SK-N-SH (cell line): Measurements from ENCODE around the gene NAA10. TPM values are rescaled to one million over a fixed set of nuclear protein-coding genes. Genes with fewer than 3 reads are reported as not detected.

Experiments
- CTCF ChIA-PET: fragments of 300-600, 350-600 bp; formaldehyde crosslinking; extraction: SDS; loops from one replicate; lab custom pipeline; 2021; lab: Yijun Ruan, JAX
- POLR2A ChIA-PET: fragments of 350-600 bp; sonication (Branson Sonifier 250); formaldehyde crosslinking; extraction: SDS; loops from one replicate; lab custom pipeline; 2020; ENCODE audit warnings: antibody characterized with exemption, inconsistent platforms; lab: Yijun Ruan, JAX
- DNase-seq: peaks from one replicate; pipeline ENCODE4 v3.0.0; 2012
- H2AFZ ChIP-seq: fragments of 200-600 bp; sonication (generic); 2 replicates; pipeline ENCODE4 v1.8.1; 2016; ENCODE audit warnings: antibody characterized with exemption, mild to moderate bottlenecking, low read depth
- H3F3A ChIP-seq: fragments of 200-600 bp; sonication (generic); replicated peaks from 2 replicates; pipeline ENCODE3; 2016; ENCODE audit warnings: antibody characterized with exemption, mild to moderate bottlenecking; ENCODE audit not compliant: insufficient read depth
- H3K27ac ChIP-seq, 2 experiments: fragments of 200-500 bp in 1 of 2; fragments of 200-600 bp in 1 of 2; sonication (Bioruptor generic) in 1 of 2; sonication (generic), shearing (Covaris generic) in 1 of 2; 2 replicates each; pipeline versions ENCODE4 v1.5.1 to v1.6.1; 2014 to 2016; ENCODE audit warnings: low read depth in 2 of 2, inconsistent platforms in 1 of 2, low read length in 1 of 2, mild to moderate bottlenecking in 1 of 2, mixed read lengths in 1 of 2
- H3K27me3 ChIP-seq: fragments of 200-600 bp; sonication (generic), shearing (Covaris generic); 2 replicates; pipeline ENCODE4 v1.6.1; 2016; ENCODE audit warnings: mixed run types; ENCODE audit not compliant: insufficient read depth
- H3K36me3 ChIP-seq, 2 experiments: fragments of 200-500 bp in 1 of 2; fragments of 200-600 bp in 1 of 2; sonication (Bioruptor generic) in 1 of 2; sonication (generic) in 1 of 2; replicated peaks in 1 of 2; 2 replicates each; pipeline versions ENCODE3 to v1.5.1; 2014 to 2016; ENCODE audit warnings: low read length in 1 of 2, mild to moderate bottlenecking in 1 of 2; ENCODE audit not compliant: insufficient read depth in 2 of 2, control insufficient read depth in 1 of 2
- H3K4me1 ChIP-seq, 2 experiments: fragments of 200-500 bp in 1 of 2; fragments of 200-600 bp in 1 of 2; sonication (Bioruptor generic) in 1 of 2; sonication (generic), shearing (Covaris generic) in 1 of 2; 2 replicates each; pipeline versions ENCODE4 v1.5.1 to v1.6.1; 2014 to 2016; ENCODE audit warnings: low read depth in 1 of 2, low read length in 1 of 2, mixed run types in 1 of 2; ENCODE audit not compliant: insufficient read depth in 2 of 2, control insufficient read depth in 1 of 2
- H3K4me2 ChIP-seq: fragments of 200-600 bp; sonication (generic), shearing (Covaris generic); 2 replicates; pipeline ENCODE4 v1.6.1; 2017; ENCODE audit warnings: mixed run types
- H3K4me3 ChIP-seq, 2 experiments: fragments of 200-500 bp in 1 of 2; fragments of 200-600 bp in 1 of 2; sonication (Bioruptor generic) in 1 of 2; sonication (generic), shearing (Covaris generic) in 1 of 2; 2 replicates each; pipeline versions ENCODE4 v1.5.1 to v1.8.1; 2014 to 2016; ENCODE audit warnings: low read depth in 2 of 2, inconsistent platforms in 1 of 2, low read length in 1 of 2, mild to moderate bottlenecking in 1 of 2, mixed read lengths in 1 of 2, moderate library complexity in 1 of 2
- H3K79me2 ChIP-seq: fragments of 200-600 bp; sonication (generic); 2 replicates; pipeline ENCODE4 v1.8.1; 2017; ENCODE audit warnings: mild to moderate bottlenecking; ENCODE audit not compliant: insufficient read depth
- H3K9ac ChIP-seq: fragments of 200-600 bp; sonication (generic); 2 replicates; pipeline ENCODE4 v1.6.1; 2017; ENCODE audit warnings: mixed run types
- H3K9me2 ChIP-seq: fragments of 200-600 bp; sonication (generic); 2 replicates; pipeline ENCODE4 v1.6.1; 2017; ENCODE audit warnings: mixed run types
- H3K9me3 ChIP-seq: fragments of 200-600 bp; sonication (generic); 2 replicates; pipeline ENCODE4 v1.6.1; 2017; ENCODE audit warnings: mixed run types, mild to moderate bottlenecking, moderate library complexity
- H4K20me1 ChIP-seq: fragments of 200-600 bp; sonication (generic); 2 replicates; pipeline ENCODE4 v1.6.1; 2017; ENCODE audit warnings: mild to moderate bottlenecking, mixed run types; ENCODE audit not compliant: insufficient read depth
- CTCF ChIP-seq: fragments of 200-600 bp; sonication (generic); IDR thresholded peaks from 2 replicates; pipeline ENCODE4 v1.6.1; 2017; ENCODE audit warnings: antibody characterized with exemption, mild to moderate bottlenecking, moderate library complexity
- ELF1 ChIP-seq: IDR thresholded peaks from 2 replicates; pipeline ENCODE4 v1.4.0; 2012
- EP300 ChIP-seq, 2 experiments: IDR thresholded peaks; 2 replicates each; pipeline versions ENCODE4 v1.4.0 to v1.6.1; 2012; ENCODE audit warnings: borderline replicate concordance in 1 of 2, low read depth in 1 of 2, low read length in 1 of 2
- EZH2phosphoT487 ChIP-seq: fragments of 200-600 bp; sonication (generic); IDR thresholded peaks from 2 replicates; pipeline ENCODE4 v1.6.1; 2017; ENCODE audit warnings: low read depth, mixed run types, mild to moderate bottlenecking, antibody characterized with exemption, moderate library complexity, borderline replicate concordance
- FOXJ3 ChIP-seq: sonication (generic); formaldehyde crosslinking; IDR thresholded peaks from 2 replicates; pipeline ENCODE4 v1.5.1; 2020; ENCODE audit warnings: mild to moderate bottlenecking, missing genetic modification reagents
- GABPA ChIP-seq: IDR thresholded peaks from 2 replicates; pipeline ENCODE4 v1.4.0; 2012; ENCODE audit warnings: low read depth, mild to moderate bottlenecking
- MEF2A ChIP-seq: IDR thresholded peaks from 2 replicates; pipeline ENCODE4 v1.4.0; 2012; ENCODE audit warnings: low read depth, borderline replicate concordance
- MXI1 ChIP-seq: IDR thresholded peaks from 2 replicates; pipeline ENCODE4 v1.6.1; 2012; ENCODE audit warnings: mild to moderate bottlenecking, low read depth, low read length, improper control_type of control experiment
- RAD21 ChIP-seq: IDR thresholded peaks from 2 replicates; pipeline ENCODE4 v1.6.1; 2012; ENCODE audit warnings: mild to moderate bottlenecking, low read length
- RFX5 ChIP-seq: IDR thresholded peaks from 2 replicates; pipeline ENCODE4 v1.6.1; 2012; ENCODE audit warnings: mild to moderate bottlenecking, improper control_type of control experiment, low read length
- TAF1 ChIP-seq: IDR thresholded peaks from 2 replicates; pipeline ENCODE4 v1.6.1; 2012; ENCODE audit warnings: low read depth, mild to moderate bottlenecking, low read length, moderate library complexity, borderline replicate concordance
- WGBS: methylation state at CpG from one replicate; pipeline ENCODE4 v1.1.6; 2017; ENCODE audit warnings: low lambda C conversion rate; 5-methylcytosine and 5-hydroxymethylcytosine counted together
- polyA plus RNA-seq, 3 experiments: library from polyadenylated mRNA; depleted of rRNA; stranded (reverse); fragments of >200 nt; gene quantifications; 2 replicates each; pipeline ENCODE4 v1.2.3, GENCODE V29; 2012
- TF ChIP-seq, protein P1 (sequence below): IDR thresholded peaks from 2 replicates; pipeline ENCODE4; 2012
- TF ChIP-seq, protein P2 (sequence below): fragments of 150-350 bp; IDR thresholded peaks from 2 replicates; pipeline ENCODE4 v1.6.1; 2017; ENCODE audit warnings: antibody characterized with exemption, low read length, low read depth, borderline replicate concordance

NAA10 gene
- polyA plus RNA-seq, 1 of the 3 experiments (the other 2 are of a cell fraction): 229 TPM

DNA sequence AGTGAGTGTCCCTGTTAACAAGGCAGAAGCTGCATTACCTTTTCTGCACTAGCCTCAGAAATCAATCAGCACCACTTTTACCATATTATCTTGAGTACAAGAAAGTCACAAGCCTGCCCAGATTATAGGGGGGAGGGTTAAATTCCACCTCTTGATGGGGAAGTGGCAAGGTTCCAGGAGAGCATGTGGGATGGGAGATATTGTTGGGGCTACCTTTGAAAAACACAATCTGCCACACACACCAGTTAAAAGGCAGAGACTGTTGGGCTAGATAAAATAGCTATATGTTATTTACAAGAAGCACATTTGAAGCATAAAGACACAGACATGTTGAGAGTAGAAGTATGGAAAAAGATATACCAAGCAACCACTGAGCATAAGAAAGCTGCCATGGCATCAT is 36.9 kb downstream of the NAA10 start (continued):
- TF ChIP-seq, protein P1, sequence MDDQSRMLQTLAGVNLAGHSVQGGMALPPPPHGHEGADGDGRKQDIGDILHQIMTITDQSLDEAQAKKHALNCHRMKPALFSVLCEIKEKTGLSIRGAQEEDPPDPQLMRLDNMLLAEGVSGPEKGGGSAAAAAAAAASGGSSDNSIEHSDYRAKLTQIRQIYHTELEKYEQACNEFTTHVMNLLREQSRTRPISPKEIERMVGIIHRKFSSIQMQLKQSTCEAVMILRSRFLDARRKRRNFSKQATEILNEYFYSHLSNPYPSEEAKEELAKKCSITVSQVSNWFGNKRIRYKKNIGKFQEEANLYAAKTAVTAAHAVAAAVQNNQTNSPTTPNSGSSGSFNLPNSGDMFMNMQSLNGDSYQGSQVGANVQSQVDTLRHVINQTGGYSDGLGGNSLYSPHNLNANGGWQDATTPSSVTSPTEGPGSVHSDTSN: no peak
- no peak for TF ChIP-seq TAF1
- no peak for TF ChIP-seq EZH2phosphoT487
- TF ChIP-seq, protein P2, sequence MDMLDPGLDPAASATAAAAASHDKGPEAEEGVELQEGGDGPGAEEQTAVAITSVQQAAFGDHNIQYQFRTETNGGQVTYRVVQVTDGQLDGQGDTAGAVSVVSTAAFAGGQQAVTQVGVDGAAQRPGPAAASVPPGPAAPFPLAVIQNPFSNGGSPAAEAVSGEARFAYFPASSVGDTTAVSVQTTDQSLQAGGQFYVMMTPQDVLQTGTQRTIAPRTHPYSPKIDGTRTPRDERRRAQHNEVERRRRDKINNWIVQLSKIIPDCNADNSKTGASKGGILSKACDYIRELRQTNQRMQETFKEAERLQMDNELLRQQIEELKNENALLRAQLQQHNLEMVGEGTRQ: no peak
- no peak for TF ChIP-seq GABPA
- no peak for TF ChIP-seq MXI1
- TF ChIP-seq, all 33 proteins: peak for 0

DNA sequence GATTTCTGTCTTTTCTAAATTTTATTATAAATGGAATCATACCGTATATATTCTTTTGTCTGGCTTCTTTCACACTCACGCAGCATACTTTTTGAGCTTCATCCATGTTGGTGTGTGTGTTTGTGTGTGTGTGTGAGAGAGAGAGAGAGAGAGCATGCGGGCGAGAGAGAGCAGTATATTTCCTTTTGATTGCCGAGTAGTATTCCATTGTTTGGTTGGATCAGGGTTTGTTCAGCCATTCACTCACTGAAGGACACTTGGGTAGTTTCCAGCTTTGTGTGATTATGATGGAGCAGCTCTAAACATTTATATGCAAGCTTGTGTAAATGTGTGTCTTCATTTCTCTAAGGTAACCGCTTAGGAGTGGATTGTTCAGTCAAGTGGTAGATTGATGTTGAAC is 45.7 kb downstream of the NAA10 start:
- ChIA-PET CTCF (interaction anchor here (1.2 kb wide), 1 partner anchor 58 kb away, joined by 3 read pairs; no protein-coding TSS in a partner anchor), POLR2A (no interaction called here)
- Histone ChIP-seq H3K9me2 (no peaks in the 10 kb centered on the region), H3K36me3 (no peaks in the 10 kb centered on the region), H2AFZ (no peak overlapping the region), H3K4me1 (peaks cover 0 to 15% of the 10 kb centered on the region in 2 experiments; a peak in 1 of 4 replicates), H4K20me1 (no peaks in the 10 kb centered on the region), H3K27me3 (peaks cover 44% of the 10 kb centered on the region), H3K4me3 (no peak overlapping the region), H3K4me2 (no peak overlapping the region), H3F3A (no peaks in the 10 kb centered on the region), H3K79me2 (no peaks in the 10 kb centered on the region), H3K9me3 (no peaks in the 10 kb centered on the region), H3K9ac (no peak overlapping the region), H3K27ac (no peak overlapping the region)
- TF ChIP-seq EP300 (IDR thresholded peaks at IDR 0.05; ENCODE audit: borderline replicate concordance in 1 of 2, low read depth in 1 of 2, low read length in 1 of 2) (no peak), MEF2A (no peak), CTCF (no peak), ELF1 (no peak), RAD21 (no peak), EZH2phosphoT487 (no peak), RFX5 (no peak), FOXJ3 (no peak), GABPA (no peak)
- TF ChIP-seq, protein P2: no peak
- TF ChIP-seq, protein P1: no peak
- 76% methylated on average over 5 of the region's 6 CpGs for WGBS
- no peak for DNase-seq
